ENCODE results near the gene RUNX3.
A peak's percentile ranks its signal among the peaks of the same experiment; 100 is the strongest.
"Not testable (repeated sequence)": the region's sequence is repeated elsewhere in the genome, so short reads cannot be mapped to it uniquely, and the experiment has no call there.

Gene RUNX3

GRCh38 chr1:24914226-24915069, 15.6 kb downstream of the RUNX3 start:
- no peak for DNase-seq (ENCODE audit: low read depth in 2 of 2)

GRCh38 chr1:24913616-24914225, 16.4 kb downstream of the RUNX3 start:
- no peak for DNase-seq (ENCODE audit: low read depth in 2 of 2)

- DNase-seq (ENCODE audit: low read depth in 2 of 2): no peak
Measured at GRCh38 chr1:24913274-24913604, 16.8 kb downstream of the RUNX3 start.

GRCh38 chr1:24912376-24913273, 17.5 kb downstream of the RUNX3 start:
- no peak for DNase-seq (ENCODE audit: low read depth in 2 of 2)

GRCh38 chr1:24911651-24912155, 18.4 kb downstream of the RUNX3 start:
- no peak for DNase-seq (ENCODE audit: low read depth in 2 of 2)

GRCh38 chr1:24910751-24911650, 19.1 kb downstream of the RUNX3 start:
- DNase-seq (ENCODE audit: low read depth in 2 of 2): peak; percentile 71 to 74

GRCh38 chr1:24910210-24910609, 19.9 kb downstream of the RUNX3 start:
- no peak for DNase-seq (ENCODE audit: low read depth in 2 of 2)

GRCh38 chr1:24909388-24909898, 20.6 kb downstream of the RUNX3 start:
- DNase-seq (ENCODE audit: low read depth in 2 of 2): no peak

GRCh38 chr1:24908591-24909259, 21.4 kb downstream of the RUNX3 start:
- no peak for DNase-seq (ENCODE audit: low read depth in 2 of 2)

- DNase-seq (ENCODE audit: low read depth in 2 of 2): not testable (repeated sequence)
Measured at GRCh38 chr1:24907587-24908294, 22.3 kb downstream of the RUNX3 start.

- DNase-seq (ENCODE audit: low read depth in 2 of 2): no peak
Measured at GRCh38 chr1:24906760-24907490, 23.2 kb downstream of the RUNX3 start.

GRCh38 chr1:24905979-24906720, 23.9 kb downstream of the RUNX3 start:
- DNase-seq (ENCODE audit: low read depth in 2 of 2): no peak

GRCh38 chr1:24905355-24905978, 24.6 kb downstream of the RUNX3 start:
- DNase-seq (ENCODE audit: low read depth in 2 of 2): no peak

GRCh38 chr1:24904731-24905354, 25.2 kb downstream of the RUNX3 start:
- no peak for DNase-seq (ENCODE audit: low read depth in 2 of 2)

GRCh38 chr1:24903955-24904730, 25.9 kb downstream of the RUNX3 start:
- no peak for DNase-seq (ENCODE audit: low read depth in 2 of 2)

GRCh38 chr1:24903560-24903954, 26.5 kb downstream of the RUNX3 start:
- no peak for DNase-seq (ENCODE audit: low read depth in 2 of 2)

Data from stimulated activated CD8-positive, alpha-beta memory T cell treated with anti-CD3 and anti-CD28 coated beads, Interleukin-15, amount 100 ng/mL, for 4 hours (primary cell).